ENCODE results near the gene PLXND1.

GRCh38 chr3:129614927-129615363, 8.5 kb upstream of the PLXND1 start:
- TF ChIP-seq, protein P1, sequence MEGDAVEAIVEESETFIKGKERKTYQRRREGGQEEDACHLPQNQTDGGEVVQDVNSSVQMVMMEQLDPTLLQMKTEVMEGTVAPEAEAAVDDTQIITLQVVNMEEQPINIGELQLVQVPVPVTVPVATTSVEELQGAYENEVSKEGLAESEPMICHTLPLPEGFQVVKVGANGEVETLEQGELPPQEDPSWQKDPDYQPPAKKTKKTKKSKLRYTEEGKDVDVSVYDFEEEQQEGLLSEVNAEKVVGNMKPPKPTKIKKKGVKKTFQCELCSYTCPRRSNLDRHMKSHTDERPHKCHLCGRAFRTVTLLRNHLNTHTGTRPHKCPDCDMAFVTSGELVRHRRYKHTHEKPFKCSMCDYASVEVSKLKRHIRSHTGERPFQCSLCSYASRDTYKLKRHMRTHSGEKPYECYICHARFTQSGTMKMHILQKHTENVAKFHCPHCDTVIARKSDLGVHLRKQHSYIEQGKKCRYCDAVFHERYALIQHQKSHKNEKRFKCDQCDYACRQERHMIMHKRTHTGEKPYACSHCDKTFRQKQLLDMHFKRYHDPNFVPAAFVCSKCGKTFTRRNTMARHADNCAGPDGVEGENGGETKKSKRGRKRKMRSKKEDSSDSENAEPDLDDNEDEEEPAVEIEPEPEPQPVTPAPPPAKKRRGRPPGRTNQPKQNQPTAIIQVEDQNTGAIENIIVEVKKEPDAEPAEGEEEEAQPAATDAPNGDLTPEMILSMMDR (IDR thresholded peaks at IDR 0.05): no peak
- TF ChIP-seq EZH2 (IDR thresholded peaks at IDR 0.05) (no peak), EZH2phosphoT487 (IDR thresholded peaks at IDR 0.05) (no peak)

All from neural progenitor cell (in vitro differentiated cells).